ENCODE measurements around the gene NPPB.

GRCh38 chr1:11888206-11888876 lies 29.6 kb upstream of the NPPB start:
- TF ChIP-seq POLR2AphosphoS5 (IDR thresholded peaks at IDR 0.05) (no peak), CTCF (IDR thresholded peaks at IDR 0.05) (no peak), POLR2A (IDR thresholded peaks at IDR 0.05) (no peak)

Measured in prostate gland (tissue), 2 donors.